Measurements from ENCODE around the gene ACRBP.

GRCh38 chr12:6632026-6632983 is 14.9 kb downstream of the ACRBP start:
- no peak for TF ChIP-seq CTCF (IDR thresholded peaks at IDR 0.05)
- no peak for TF ChIP-seq EP300 (IDR thresholded peaks at IDR 0.05)

Measured in suprapubic skin (tissue), 3 donors.